Endodermal cell (in vitro differentiated cells): ENCODE measurements around the gene RAB3D. TPM values are rescaled to one million over a fixed set of nuclear protein-coding genes. Genes with fewer than 3 reads are reported as not detected.
A peak's percentile ranks its signal among the peaks of the same experiment; 100 is the strongest.

ENCODE experiments used
- DNase-seq: peaks from one replicate; pipeline ENCODE4 v3.0.0-alpha.2; 2017
- H3K27ac ChIP-seq: 2 replicates; pipeline ENCODE4 v1.5.1; 2013; ENCODE audit warnings: mild to moderate bottlenecking, low read depth, low read length, moderate library complexity
- H3K27me3 ChIP-seq: 2 replicates; pipeline ENCODE4 v1.6.1; 2013; ENCODE audit warnings: mild to moderate bottlenecking, low read length, moderate library complexity; ENCODE audit not compliant: insufficient read depth, control insufficient read depth, poor library complexity, severe bottlenecking
- H3K36me3 ChIP-seq: 2 replicates; pipeline ENCODE4 v1.7.0; 2013; ENCODE audit warnings: mild to moderate bottlenecking, low read length, moderate library complexity; ENCODE audit not compliant: control insufficient read depth, insufficient read depth
- H3K4me1 ChIP-seq: one replicate; pipeline ENCODE4 v1.7.0; 2013; ENCODE audit warnings: low read length; ENCODE audit not compliant: control insufficient read depth, insufficient read depth
- H3K4me3 ChIP-seq: 2 replicates; pipeline ENCODE4 v1.5.1; 2013; ENCODE audit warnings: mild to moderate bottlenecking, low read length, moderate library complexity
- H3K9ac ChIP-seq: 2 replicates; pipeline ENCODE4 v1.6.1; 2013; ENCODE audit warnings: mild to moderate bottlenecking, low read length, moderate library complexity; ENCODE audit not compliant: poor library complexity, severe bottlenecking; ENCODE audit errors: extremely low read depth
- H3K9me3 ChIP-seq: 2 replicates; pipeline ENCODE4 v1.6.1; 2013; ENCODE audit warnings: mild to moderate bottlenecking, low read length, moderate library complexity; ENCODE audit not compliant: control insufficient read depth
- H3K27ac Mint-ChIP-seq: 2 replicates; pipeline ENCODE4 v1.8.0; 2020; ENCODE audit warnings: mixed read lengths
- H3K27me3 Mint-ChIP-seq: 2 replicates; pipeline ENCODE4 v1.8.0; 2021; ENCODE audit warnings: mild to moderate bottlenecking, mixed read lengths; ENCODE audit not compliant: insufficient read depth
- H3K36me3 Mint-ChIP-seq: 2 replicates; pipeline ENCODE4 v1.8.0; 2020; ENCODE audit warnings: low read depth, mixed read lengths
- H3K4me1 Mint-ChIP-seq: 2 replicates; pipeline ENCODE4 v1.8.0; 2020; ENCODE audit warnings: mixed read lengths
- H3K4me3 Mint-ChIP-seq: 2 replicates; pipeline ENCODE4 v1.8.0; 2020; ENCODE audit warnings: mild to moderate bottlenecking, moderate library complexity, mixed read lengths
- H3K9me3 Mint-ChIP-seq: 2 replicates; pipeline ENCODE4 v1.8.0; 2020; ENCODE audit warnings: mild to moderate bottlenecking, mixed read lengths
- WGBS, 2 experiments: methylation state at CpG; one replicate each; pipeline versions ENCODE4 v1.1.5 to v1.1.7; 2013; ENCODE audit warnings: missing lambda C conversion rate in 2 of 2, mixed read lengths in 1 of 2; ENCODE audit not compliant: insufficient coverage in 1 of 2, insufficient read length in 1 of 2; 5-methylcytosine and 5-hydroxymethylcytosine counted together
- total RNA-seq, 2 donors: library from RNA; stranded (reverse); fragmentation: NEBNext Ultra II Directional in 1 of 2; extraction: Animal tissue kit (Norgen Biotek cat#: 25700) in 1 of 2; gene quantifications; 2 replicates in 1 of 2; 3 replicates in 1 of 2; pipeline ENCODE4 v1.2.1, GENCODE V29; 2021
- TF ChIP-seq, protein P1 (sequence below): fragments of 200-600 bp; sonication (generic); conservative IDR thresholded peaks from 2 replicates; pipeline ENCODE4 v1.5.0; 2021; ENCODE audit warnings: antibody characterized with exemption, mild to moderate bottlenecking

RAB3D gene
- total RNA-seq, 2 donors from 2014 or later, result 37.2 to 43.2 TPM

GRCh38 chr19:11279505-11280236, 59.8 kb downstream of the RAB3D start:
- Histone ChIP-seq H3K27me3 (no peaks in the 10 kb centered on the region), H3K9ac (no peak overlapping the region), H3K9me3 (no peaks in the 10 kb centered on the region), H3K27ac (no peak overlapping the region), H3K36me3 (no peaks in the 10 kb centered on the region), H3K4me3 (no peak overlapping the region), H3K4me1 (no peaks in the 10 kb centered on the region)
- Mint-ChIP-seq H3K4me1 (peaks cover 10% of the 10 kb centered on the region), H3K9me3 (peaks cover 31% of the 10 kb centered on the region), H3K27ac (peak overlapping the region; percentile 48), H3K27me3 (no peaks in the 10 kb centered on the region), H3K4me3 (no peak overlapping the region), H3K36me3 (peaks cover 2% of the 10 kb centered on the region)
- TF ChIP-seq, protein P1, sequence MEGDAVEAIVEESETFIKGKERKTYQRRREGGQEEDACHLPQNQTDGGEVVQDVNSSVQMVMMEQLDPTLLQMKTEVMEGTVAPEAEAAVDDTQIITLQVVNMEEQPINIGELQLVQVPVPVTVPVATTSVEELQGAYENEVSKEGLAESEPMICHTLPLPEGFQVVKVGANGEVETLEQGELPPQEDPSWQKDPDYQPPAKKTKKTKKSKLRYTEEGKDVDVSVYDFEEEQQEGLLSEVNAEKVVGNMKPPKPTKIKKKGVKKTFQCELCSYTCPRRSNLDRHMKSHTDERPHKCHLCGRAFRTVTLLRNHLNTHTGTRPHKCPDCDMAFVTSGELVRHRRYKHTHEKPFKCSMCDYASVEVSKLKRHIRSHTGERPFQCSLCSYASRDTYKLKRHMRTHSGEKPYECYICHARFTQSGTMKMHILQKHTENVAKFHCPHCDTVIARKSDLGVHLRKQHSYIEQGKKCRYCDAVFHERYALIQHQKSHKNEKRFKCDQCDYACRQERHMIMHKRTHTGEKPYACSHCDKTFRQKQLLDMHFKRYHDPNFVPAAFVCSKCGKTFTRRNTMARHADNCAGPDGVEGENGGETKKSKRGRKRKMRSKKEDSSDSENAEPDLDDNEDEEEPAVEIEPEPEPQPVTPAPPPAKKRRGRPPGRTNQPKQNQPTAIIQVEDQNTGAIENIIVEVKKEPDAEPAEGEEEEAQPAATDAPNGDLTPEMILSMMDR, result no peak
- DNase-seq, result no peak
- whole genome bisulfite sequencing, 2 experiments, result 83 to 95% methylated on average over 4 to 5 of the region's 5 CpGs

GRCh38 chr19:11278670-11279069, 60.8 kb downstream of the RAB3D start:
- Mint-ChIP-seq H3K9me3 (peaks cover 31% of the 10 kb centered on the region), H3K4me1 (peaks cover 10% of the 10 kb centered on the region), H3K27ac (no peak overlapping the region), H3K27me3 (no peaks in the 10 kb centered on the region), H3K36me3 (peaks cover 2% of the 10 kb centered on the region), H3K4me3 (no peak overlapping the region)
- H3K36me3 ChIP-seq, result no peaks in the 10 kb centered on the region
- H3K9ac ChIP-seq, result no peak overlapping the region
- peak overlapping the region; percentile 45 for H3K4me3 ChIP-seq
- H3K4me1 ChIP-seq, result no peaks in the 10 kb centered on the region
- peak; percentile 68 for DNase-seq
- H3K9me3 ChIP-seq, result no peaks in the 10 kb centered on the region
- no peaks in the 10 kb centered on the region for H3K27me3 ChIP-seq
- no peak overlapping the region for H3K27ac ChIP-seq
- TF ChIP-seq, protein P1, result no peak
- WGBS, 2 experiments, result 69 to 73% methylated on average over 2 to 5 of the region's 6 CpGs

DNA sequence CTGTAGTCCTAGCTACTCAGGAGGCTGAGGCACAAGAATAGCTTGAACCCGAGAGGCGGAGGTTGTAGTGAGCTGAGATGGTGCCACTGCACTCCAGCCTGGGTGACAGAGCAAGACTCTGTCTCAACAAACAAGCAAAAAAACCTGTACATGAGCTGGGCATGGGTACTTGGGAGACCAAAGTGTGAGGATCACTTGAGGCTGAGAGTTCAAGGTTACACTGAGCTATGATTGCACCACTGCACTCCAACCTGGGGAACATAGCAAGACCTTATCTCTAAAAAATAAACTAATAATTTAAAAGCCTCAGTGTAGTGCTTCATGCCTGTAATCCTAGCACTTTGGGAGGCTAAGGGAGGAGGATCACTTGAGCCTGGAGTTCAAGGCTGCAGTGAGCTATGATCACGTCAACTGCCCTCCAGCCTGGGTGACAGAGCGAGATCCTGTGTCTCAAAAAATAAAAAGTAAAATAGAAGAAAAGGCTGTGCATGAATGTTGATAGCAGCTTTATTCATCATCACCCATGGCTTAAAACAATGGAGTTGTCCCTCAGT, 64.8 kb downstream of the RAB3D start:
- WGBS, 2 experiments, result 67 to 91% methylated on average over 2 to 4 of the region's 4 CpGs
- Mint-ChIP-seq H3K4me1 (peaks cover 8% of the 10 kb centered on the region), H3K9me3 (peaks cover 29% of the 10 kb centered on the region), H3K4me3 (no peak overlapping the region), H3K36me3 (peaks cover 2% of the 10 kb centered on the region), H3K27ac (no peak overlapping the region), H3K27me3 (no peaks in the 10 kb centered on the region)
- no peak for DNase-seq
- Histone ChIP-seq H3K9ac (no peak overlapping the region), H3K27me3 (no peaks in the 10 kb centered on the region), H3K36me3 (no peaks in the 10 kb centered on the region), H3K4me1 (no peaks in the 10 kb centered on the region), H3K9me3 (no peaks in the 10 kb centered on the region), H3K27ac (no peak overlapping the region), H3K4me3 (no peak overlapping the region)
- TF ChIP-seq, protein P1, result no peak
